Measurements from ENCODE around the gene RSRP1. TPM values are rescaled to one million over a fixed set of nuclear protein-coding genes. Genes with fewer than 3 reads are reported as not detected.

The RSRP1 gene
- total and polyA plus RNA-seq, 3 experiments from 2014 or later, result 47.5 to 124 (median 116) TPM

- Mint-ChIP-seq H3K4me1 (peaks cover 40 to 50% (median 45%) of the 10 kb centered on the region in 3 donors), H3K4me3 (peak overlapping the region; percentile 94 to 100 (median 99)), H3K36me3 (peaks cover 25 to 49% (median 27%) of the 10 kb centered on the region in 3 donors), H3K27me3 (peaks cover 0 to 12% of the 10 kb centered on the region in 2 donors), H3K27ac (peak overlapping the region; percentile 47 to 100 (median 86)), H3K9me3 (peaks cover 0 to 3% (median 2%) of the 10 kb centered on the region in 5 donors)
- DNase-seq, result no peak
- peaks cover 39% of the 10 kb centered on the region for H3K4me1 ChIP-seq (ENCODE audit: insufficient read depth, low read length)
- H3K4me3 ChIP-seq (ENCODE audit: low read length), result peak overlapping the region; percentile 99
- H3K9me3 ChIP-seq (ENCODE audit: low read length), result no peaks in the 10 kb centered on the region
- ChIA-PET CTCF (interaction anchor here (0.7 kb wide), 1 partner anchor 16 kb away, joined by 5 read pairs; the partner anchor contains the start of gene SYF2), POLR2A (interaction anchor here (0.6 to 5.8 kb wide), 11 partner anchors 10 to 572 kb away, joined by 3 to 114 read pairs (median 4); partner anchors contain the start of genes MACO1, MTFR1L and SYF2)
- peaks cover 37% of the 10 kb centered on the region for H3K36me3 ChIP-seq (ENCODE audit: insufficient read depth, low read length)
- H3K27me3 ChIP-seq (ENCODE audit: insufficient read depth, low read length, poor library complexity, severe bottlenecking), result no peaks in the 10 kb centered on the region
- peak overlapping the region; percentile 99 for H3K27ac ChIP-seq (ENCODE audit: low read depth, low read length)
Measured at GRCh38 chr1:25247829-25248754, 838 bp upstream of the RSRP1 start.

- peaks cover 30 to 57% (median 30%) of the 10 kb centered on the region in 3 donors for H3K36me3 Mint-ChIP-seq
- H3K27me3 Mint-ChIP-seq, result peaks cover 0 to 12% of the 10 kb centered on the region in 2 donors
- H3K9me3 ChIP-seq (ENCODE audit: low read length), result no peaks in the 10 kb centered on the region
- POLR2A ChIA-PET, result interaction anchor here (1.0 to 5.8 kb wide), 7 partner anchors 13 to 336 kb away, joined by 3 to 114 read pairs (median 5); partner anchors contain the start of genes MACO1 and SYF2
- H3K9me3 Mint-ChIP-seq, result peaks cover 0 to 3% (median 2%) of the 10 kb centered on the region in 5 donors
- H3K27ac Mint-ChIP-seq, result peak overlapping the region; percentile 98 to 100 (median 99)
- CTCF ChIA-PET, result no interaction called here
- H3K4me1 Mint-ChIP-seq, result peaks cover 42 to 61% (median 60%) of the 10 kb centered on the region in 3 donors
- H3K4me1 ChIP-seq (ENCODE audit: insufficient read depth, low read length), result peaks cover 45% of the 10 kb centered on the region
- peak in 2 of 5 donors; percentile 28 to 42 for DNase-seq
- H3K4me3 Mint-ChIP-seq, result peak overlapping the region; percentile 94 to 100 (median 99)
- peaks cover 46% of the 10 kb centered on the region for H3K36me3 ChIP-seq (ENCODE audit: insufficient read depth, low read length)
- peak overlapping the region; percentile 99 for H3K4me3 ChIP-seq (ENCODE audit: low read length)
- no peaks in the 10 kb centered on the region for H3K27me3 ChIP-seq (ENCODE audit: insufficient read depth, low read length, poor library complexity, severe bottlenecking)
- peak overlapping the region; percentile 99 for H3K27ac ChIP-seq (ENCODE audit: low read depth, low read length)
Measured at GRCh38 chr1:25246600-25247023, 642 bp downstream of the RSRP1 start.

- POLR2A ChIA-PET, result interaction anchor here (0.6 to 5.8 kb wide), 3 partner anchors 13 to 184 kb away, joined by 3 to 114 read pairs (median 6); partner anchors contain the start of genes MACO1 and SYF2
- Mint-ChIP-seq H3K27me3 (peaks cover 0 to 12% of the 10 kb centered on the region in 2 donors), H3K9me3 (peaks cover 0 to 3% (median 2%) of the 10 kb centered on the region in 5 donors), H3K36me3 (peaks cover 30 to 62% (median 30%) of the 10 kb centered on the region in 3 donors), H3K27ac (peak overlapping the region; percentile 98 to 100 (median 99)), H3K4me3 (peak overlapping the region; percentile 94 to 100 (median 99)), H3K4me1 (peaks cover 42 to 67% (median 64%) of the 10 kb centered on the region in 3 donors)
- H3K27ac ChIP-seq (ENCODE audit: low read depth, low read length), result peak overlapping the region; percentile 99
- H3K27me3 ChIP-seq (ENCODE audit: insufficient read depth, low read length, poor library complexity, severe bottlenecking), result no peaks in the 10 kb centered on the region
- CTCF ChIA-PET, result interaction anchor here (1.0 to 1.6 kb wide), 2 partner anchors 14 to 93 kb away, joined by 3 to 11 read pairs; partner anchors contain the start of gene SYF2
- H3K4me3 ChIP-seq (ENCODE audit: low read length), result peak overlapping the region; percentile 99
- no peak for DNase-seq
- peaks cover 46% of the 10 kb centered on the region for H3K36me3 ChIP-seq (ENCODE audit: insufficient read depth, low read length)
- H3K4me1 ChIP-seq (ENCODE audit: insufficient read depth, low read length), result peaks cover 49% of the 10 kb centered on the region
- H3K9me3 ChIP-seq (ENCODE audit: low read length), result no peaks in the 10 kb centered on the region
Measured at GRCh38 chr1:25245809-25246599, 1.2 kb downstream of the RSRP1 start.

GRCh38 chr1:25245393-25245792 is 1.9 kb downstream of the RSRP1 start:
- Histone ChIP-seq H3K27ac (ENCODE audit: low read depth, low read length) (peak overlapping the region; percentile 99), H3K27me3 (ENCODE audit: insufficient read depth, low read length, poor library complexity, severe bottlenecking) (no peaks in the 10 kb centered on the region), H3K36me3 (ENCODE audit: insufficient read depth, low read length) (peaks cover 46% of the 10 kb centered on the region), H3K4me3 (ENCODE audit: low read length) (peak overlapping the region; percentile 99), H3K9me3 (ENCODE audit: low read length) (no peaks in the 10 kb centered on the region), H3K4me1 (ENCODE audit: insufficient read depth, low read length) (peaks cover 55% of the 10 kb centered on the region)
- H3K9me3 Mint-ChIP-seq, result peaks cover 0 to 3% (median 2%) of the 10 kb centered on the region in 5 donors
- peaks cover 30 to 67% (median 30%) of the 10 kb centered on the region in 3 donors for H3K36me3 Mint-ChIP-seq
- peak overlapping the region; percentile 77 to 100 (median 99) for H3K27ac Mint-ChIP-seq
- H3K4me3 Mint-ChIP-seq, result peak overlapping the region; percentile 94 to 100 (median 99)
- ChIA-PET CTCF (interaction anchor here (1.0 to 1.6 kb wide), 2 partner anchors 13 to 94 kb away, joined by 3 to 11 read pairs; partner anchors contain the start of gene SYF2), POLR2A (interaction anchor here (0.6 to 5.8 kb wide), 5 partner anchors 12 to 315 kb away, joined by 3 to 114 read pairs (median 3); partner anchors contain the start of genes MACO1, SYF2 and TMEM50A)
- no peak for DNase-seq
- H3K4me1 Mint-ChIP-seq, result peaks cover 48 to 73% (median 70%) of the 10 kb centered on the region in 3 donors
- peaks cover 0 to 12% of the 10 kb centered on the region in 2 donors for H3K27me3 Mint-ChIP-seq

GRCh38 chr1:25243907-25244306 is 3.3 kb downstream of the RSRP1 start:
- H3K4me3 ChIP-seq (ENCODE audit: low read length), result no peak overlapping the region
- POLR2A ChIA-PET, result interaction anchor here (5.8 kb wide), 1 partner anchor 11 kb away, joined by 114 read pairs; the partner anchor contains the start of gene SYF2
- H3K27ac ChIP-seq (ENCODE audit: low read depth, low read length), result no peak overlapping the region
- Mint-ChIP-seq H3K27ac (peak overlapping the region in 6 of 8 donors; percentile 26 to 99 (median 72)), H3K9me3 (peaks cover 0 to 3% (median 2%) of the 10 kb centered on the region in 5 donors), H3K36me3 (peaks cover 30 to 74% (median 30%) of the 10 kb centered on the region in 3 donors), H3K27me3 (peaks cover 0 to 12% of the 10 kb centered on the region in 2 donors), H3K4me1 (peaks cover 59 to 86% (median 79%) of the 10 kb centered on the region in 3 donors), H3K4me3 (peak overlapping the region; percentile 27 to 99 (median 60))
- H3K4me1 ChIP-seq (ENCODE audit: insufficient read depth, low read length), result peaks cover 66% of the 10 kb centered on the region
- CTCF ChIA-PET, result interaction anchor here (1.1 kb wide), 1 partner anchor 96 kb away, joined by 3 read pairs; no protein-coding TSS in a partner anchor
- H3K9me3 ChIP-seq (ENCODE audit: low read length), result no peaks in the 10 kb centered on the region
- H3K27me3 ChIP-seq (ENCODE audit: insufficient read depth, low read length, poor library complexity, severe bottlenecking), result no peaks in the 10 kb centered on the region
- peaks cover 46% of the 10 kb centered on the region for H3K36me3 ChIP-seq (ENCODE audit: insufficient read depth, low read length)
- no peak for DNase-seq

- Histone ChIP-seq H3K9me3 (ENCODE audit: low read length) (no peaks in the 10 kb centered on the region), H3K4me3 (ENCODE audit: low read length) (peak overlapping the region; percentile 66), H3K36me3 (ENCODE audit: insufficient read depth, low read length) (peaks cover 28% of the 10 kb centered on the region), H3K27me3 (ENCODE audit: insufficient read depth, low read length, poor library complexity, severe bottlenecking) (no peaks in the 10 kb centered on the region), H3K27ac (ENCODE audit: low read depth, low read length) (peak overlapping the region; percentile 58), H3K4me1 (ENCODE audit: insufficient read depth, low read length) (peaks cover 45% of the 10 kb centered on the region)
- H3K36me3 Mint-ChIP-seq, result peaks cover 15 to 56% (median 18%) of the 10 kb centered on the region in 3 donors
- peak overlapping the region; percentile 86 to 98 (median 91) for H3K4me3 Mint-ChIP-seq
- ChIA-PET POLR2A (interaction anchor here (0.5 to 1.0 kb wide), 3 partner anchors 8 to 368 kb away, joined by 3 to 7 read pairs (median 5); partner anchors contain the start of gene SYF2), CTCF (interaction anchor here (0.6 to 1.5 kb wide), 4 partner anchors 15 to 141 kb away, joined by 3 to 4 read pairs (median 3); no protein-coding TSS in a partner anchor)
- peak; percentile 79 to 89 (median 83) for DNase-seq
- H3K9me3 Mint-ChIP-seq, result no peaks in the 10 kb centered on the region
- peaks cover 40 to 78% (median 71%) of the 10 kb centered on the region in 3 donors for H3K4me1 Mint-ChIP-seq
- H3K27ac Mint-ChIP-seq, result peak overlapping the region; percentile 87 to 99 (median 93)
- no peaks in the 10 kb centered on the region for H3K27me3 Mint-ChIP-seq
Measured at GRCh38 chr1:25239681-25240541, 7.3 kb downstream of the RSRP1 start.

Measured in CD8-positive, alpha-beta memory T cell (primary cell).